Measurements from ENCODE around the gene CCDC192. TPM values are rescaled to one million over a fixed set of nuclear protein-coding genes. Genes with fewer than 3 reads are reported as not detected.
A peak's percentile ranks its signal among the peaks of the same experiment; 100 is the strongest.

CCDC192 gene
- total RNA-seq, 3 donors from 2014 or later: 1.3 TPM; not detected in 2

DNA sequence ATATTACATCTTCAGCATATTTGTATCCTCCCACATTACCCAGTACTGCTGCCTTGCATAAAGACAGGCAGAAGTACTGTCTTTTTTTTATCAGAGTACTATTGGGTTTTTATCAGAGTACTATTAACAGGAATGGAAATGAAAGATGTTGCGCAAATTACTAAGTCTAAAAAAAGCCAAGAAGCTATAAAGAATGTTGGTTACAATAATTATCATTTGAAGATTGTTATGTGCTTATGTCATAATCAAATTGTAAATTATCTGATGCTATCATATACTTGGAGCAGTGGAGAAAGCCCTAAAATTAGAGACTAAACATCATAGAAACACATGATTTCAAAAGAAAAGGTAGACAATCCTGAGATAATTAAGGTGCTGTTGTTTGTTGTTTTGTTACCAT, 188.8 kb downstream of the CCDC192 start:
- Histone ChIP-seq H3K27ac (peak overlapping the region; percentile 50 to 72), H3K27me3 (no peaks in the 10 kb centered on the region), H3K4me1 (no peaks in the 10 kb centered on the region), H3K9me3 (no peaks in the 10 kb centered on the region), H3K4me3 (no peak overlapping the region), H3K36me3 (no peaks in the 10 kb centered on the region)
- intact Hi-C loops (cut with DNase I; ENCODE audit: low total_unique reads): no loop called here
- TF ChIP-seq POLR2AphosphoS5 (IDR thresholded peaks at IDR 0.05) (no peak), CTCF (IDR thresholded peaks at IDR 0.05) (no peak), POLR2A (IDR thresholded peaks at IDR 0.05) (no peak)
- DNase-seq (ENCODE audit: low spot score in 2 of 2): no peak

DNA sequence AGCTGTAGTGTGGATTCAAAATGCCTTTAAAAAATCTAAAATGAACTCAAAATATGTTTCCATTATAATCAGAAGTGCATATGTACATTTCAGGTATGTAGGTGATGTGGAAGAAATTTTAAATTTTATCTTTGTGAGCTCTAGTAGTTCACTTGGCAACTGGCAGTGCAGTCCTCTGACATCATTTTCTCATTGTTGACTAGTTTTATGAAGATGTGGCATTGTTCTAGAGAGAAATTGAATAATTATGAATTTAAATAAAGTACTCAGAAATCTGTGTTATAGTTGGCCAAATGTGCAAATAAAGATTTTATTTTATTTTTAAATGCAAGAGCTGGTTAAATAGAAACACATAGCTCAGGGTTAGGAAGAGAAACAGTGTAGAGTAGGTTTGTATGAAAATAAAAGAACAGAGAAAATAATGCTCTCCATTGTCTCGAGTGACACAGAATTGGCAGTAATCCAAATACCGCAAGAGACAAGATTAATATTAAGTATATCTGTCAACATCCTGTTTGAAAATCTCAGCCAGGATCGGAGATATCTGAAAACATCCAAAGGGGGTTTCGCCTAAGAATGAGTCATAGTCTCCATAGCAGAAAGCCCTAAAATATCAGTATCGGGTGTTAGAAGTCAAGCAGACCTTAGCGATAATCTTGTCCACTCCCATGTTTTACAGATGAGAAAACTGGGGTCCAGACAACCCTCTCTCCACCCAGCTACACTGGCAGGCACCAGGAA, 189.4 kb downstream of the CCDC192 start:
- peak overlapping the region in 1 of 3 donors; percentile 8 for H3K4me3 ChIP-seq
- intact Hi-C loops (cut with DNase I; ENCODE audit: low total_unique reads): no loop called here
- H3K36me3 ChIP-seq: no peaks in the 10 kb centered on the region
- H3K27ac ChIP-seq: peak overlapping the region; percentile 54 to 72
- H3K9me3 ChIP-seq: no peaks in the 10 kb centered on the region
- no peaks in the 10 kb centered on the region for H3K4me1 ChIP-seq
- DNase-seq (ENCODE audit: low spot score in 2 of 2): no peak
- H3K27me3 ChIP-seq: no peaks in the 10 kb centered on the region
- TF ChIP-seq POLR2A (IDR thresholded peaks at IDR 0.05) (no peak), POLR2AphosphoS5 (IDR thresholded peaks at IDR 0.05) (no peak), CTCF (IDR thresholded peaks at IDR 0.05) (no peak)

- H3K4me1 ChIP-seq: no peaks in the 10 kb centered on the region
- H3K27ac ChIP-seq: peak overlapping the region; percentile 54 to 72
- no peak for DNase-seq (ENCODE audit: low spot score in 2 of 2)
- no peaks in the 10 kb centered on the region for H3K9me3 ChIP-seq
- intact Hi-C loops (cut with DNase I; ENCODE audit: low total_unique reads): no loop called here
- H3K36me3 ChIP-seq: no peaks in the 10 kb centered on the region
- TF ChIP-seq CTCF (IDR thresholded peaks at IDR 0.05) (no peak), POLR2AphosphoS5 (IDR thresholded peaks at IDR 0.05) (no peak), POLR2A (IDR thresholded peaks at IDR 0.05) (no peak)
- no peaks in the 10 kb centered on the region for H3K27me3 ChIP-seq
- H3K4me3 ChIP-seq: no peak overlapping the region
These were observed 190.0 kb downstream of the CCDC192 start for GRCh38 chr5:127893232-127893631.

DNA sequence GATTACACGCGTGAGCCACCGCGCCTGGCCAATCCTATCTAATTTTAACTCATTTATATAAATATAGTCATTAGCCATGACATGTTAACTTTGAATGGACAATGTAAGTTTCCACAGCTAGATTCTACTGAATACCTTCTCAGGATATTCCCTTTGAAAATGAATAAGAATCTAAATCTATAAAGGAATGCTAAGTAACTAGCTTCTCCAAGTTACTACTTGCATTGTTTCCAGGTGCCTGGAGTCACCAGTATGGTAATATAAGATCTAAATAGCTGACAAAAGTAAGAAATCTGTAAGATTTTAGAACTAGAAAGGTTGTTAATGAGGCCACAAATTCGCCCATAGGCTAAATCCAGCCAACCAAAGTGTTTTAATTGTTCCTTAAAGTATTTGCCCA, 191.3 kb downstream of the CCDC192 start:
- no peaks in the 10 kb centered on the region for H3K9me3 ChIP-seq
- H3K36me3 ChIP-seq: no peaks in the 10 kb centered on the region
- no peak overlapping the region for H3K4me3 ChIP-seq
- TF ChIP-seq CTCF (IDR thresholded peaks at IDR 0.05) (no peak), POLR2AphosphoS5 (IDR thresholded peaks at IDR 0.05) (no peak)
- DNase-seq (ENCODE audit: low spot score in 2 of 2): no peak
- H3K27ac ChIP-seq: peak overlapping the region in 1 of 2 donors; percentile 13
- intact Hi-C loops (cut with DNase I; ENCODE audit: low total_unique reads): no loop called here
- no peaks in the 10 kb centered on the region for H3K4me1 ChIP-seq
- H3K27me3 ChIP-seq: no peaks in the 10 kb centered on the region

GRCh38 chr5:127898551-127899213, 195.5 kb downstream of the CCDC192 start:
- no peaks in the 10 kb centered on the region for H3K36me3 ChIP-seq
- DNase-seq (ENCODE audit: low spot score in 2 of 2): no peak
- no peak overlapping the region for H3K4me3 ChIP-seq
- H3K9me3 ChIP-seq: no peaks in the 10 kb centered on the region
- intact Hi-C loops (cut with DNase I; ENCODE audit: low total_unique reads): no loop called here
- no peaks in the 10 kb centered on the region for H3K4me1 ChIP-seq
- H3K27ac ChIP-seq: no peak overlapping the region
- TF ChIP-seq POLR2A (IDR thresholded peaks at IDR 0.05): no peak
- no peak for TF ChIP-seq CTCF (IDR thresholded peaks at IDR 0.05)
- TF ChIP-seq POLR2AphosphoS5 (IDR thresholded peaks at IDR 0.05): no peak
- H3K27me3 ChIP-seq: no peaks in the 10 kb centered on the region
